Central memory CD8-positive, alpha-beta T cell (primary cell): ENCODE measurements around the gene KCNQ4.

Experiments used
- ATAC-seq: fragments of 150-1000 bp; cut with Tn5 transposase; replicated peaks from 2 replicates; pipeline ENCODE4 v1.10.0; 2022; ENCODE audit warnings: mild to moderate bottlenecking, moderate FRiP score, moderate number of reproducible peaks; ENCODE audit not compliant: poor library complexity, severe bottlenecking; ENCODE audit errors: extremely low read depth
- DNase-seq, 2 donors: peaks; one replicate each; pipeline ENCODE4 v3.0.0; 2021; ENCODE audit warnings: low spot score in 2 of 2
- H3K27ac Mint-ChIP-seq: one replicate; pipeline ENCODE4 v1.8.0; 2022; ENCODE audit warnings: low read depth, mild to moderate bottlenecking, moderate library complexity, mixed read lengths
- H3K27me3 Mint-ChIP-seq: one replicate; pipeline ENCODE4 v1.8.0; 2022; ENCODE audit warnings: mixed read lengths
- H3K36me3 Mint-ChIP-seq: one replicate; pipeline ENCODE4 v1.8.0; 2022; ENCODE audit warnings: mild to moderate bottlenecking, moderate library complexity, mixed read lengths; ENCODE audit not compliant: insufficient read depth
- H3K4me1 Mint-ChIP-seq: one replicate; pipeline ENCODE4 v1.8.0; 2022; ENCODE audit warnings: mixed read lengths
- H3K4me3 Mint-ChIP-seq: one replicate; pipeline ENCODE4 v1.8.0; 2022; ENCODE audit warnings: mild to moderate bottlenecking, moderate library complexity, mixed read lengths
- H3K9me3 Mint-ChIP-seq: one replicate; pipeline ENCODE4 v1.8.0; 2022; ENCODE audit warnings: mixed read lengths

KCNQ4 gene

GRCh38 chr1:40746344-40747090 lies 37.1 kb upstream of the KCNQ4 start:
- Mint-ChIP-seq H3K36me3 (peaks cover 49% of the 10 kb centered on the region), H3K27me3 (no peaks in the 10 kb centered on the region), H3K9me3 (no peaks in the 10 kb centered on the region), H3K4me3 (no peak overlapping the region), H3K27ac (peak overlapping the region; percentile 65), H3K4me1 (peaks cover 34% of the 10 kb centered on the region)
- DNase-seq = no peak
- ATAC-seq = no peak

- no peak for ATAC-seq
- Mint-ChIP-seq H3K27ac (no peak overlapping the region), H3K36me3 (peaks cover 54% of the 10 kb centered on the region)
Measured at GRCh38 chr1:40748841-40749718, 34.5 kb upstream of the KCNQ4 start.

GRCh38 chr1:40749817-40750216 lies 33.8 kb upstream of the KCNQ4 start:
- H3K4me1 Mint-ChIP-seq = peaks cover 19% of the 10 kb centered on the region
- no peaks in the 10 kb centered on the region for H3K27me3 Mint-ChIP-seq
- ATAC-seq (no peak), DNase-seq (no peak)
- H3K9me3 Mint-ChIP-seq = no peaks in the 10 kb centered on the region
- no peak overlapping the region for H3K27ac Mint-ChIP-seq
- peaks cover 57% of the 10 kb centered on the region for H3K36me3 Mint-ChIP-seq
- no peak overlapping the region for H3K4me3 Mint-ChIP-seq

More at GRCh38 chr1:40748841-40749718, 34.5 kb upstream of the KCNQ4 start:
- H3K9me3 Mint-ChIP-seq = no peaks in the 10 kb centered on the region
- H3K27me3 Mint-ChIP-seq = no peaks in the 10 kb centered on the region
- H3K4me1 Mint-ChIP-seq = peaks cover 24% of the 10 kb centered on the region
- H3K4me3 Mint-ChIP-seq = no peak overlapping the region
- DNase-seq = no peak

GRCh38 chr1:40750451-40750908 lies 33.1 kb upstream of the KCNQ4 start:
- Mint-ChIP-seq H3K27ac (no peak overlapping the region), H3K9me3 (no peaks in the 10 kb centered on the region), H3K4me3 (no peak overlapping the region), H3K27me3 (no peaks in the 10 kb centered on the region), H3K36me3 (peaks cover 60% of the 10 kb centered on the region), H3K4me1 (peaks cover 13% of the 10 kb centered on the region)
- ATAC-seq (no peak), DNase-seq (no peak)

GRCh38 chr1:40751802-40752201 lies 31.8 kb upstream of the KCNQ4 start:
- DNase-seq = no peak
- no peak overlapping the region for H3K27ac Mint-ChIP-seq
- peaks cover 55% of the 10 kb centered on the region for H3K36me3 Mint-ChIP-seq
- no peaks in the 10 kb centered on the region for H3K9me3 Mint-ChIP-seq
- H3K4me1 Mint-ChIP-seq = peaks cover 3% of the 10 kb centered on the region
- H3K4me3 Mint-ChIP-seq = no peak overlapping the region
- no peak for ATAC-seq
- H3K27me3 Mint-ChIP-seq = no peaks in the 10 kb centered on the region

- Mint-ChIP-seq H3K27ac (no peak overlapping the region), H3K9me3 (no peaks in the 10 kb centered on the region), H3K36me3 (peaks cover 47% of the 10 kb centered on the region), H3K4me3 (no peak overlapping the region), H3K4me1 (no peaks in the 10 kb centered on the region), H3K27me3 (no peaks in the 10 kb centered on the region)
- ATAC-seq (no peak), DNase-seq (no peak)
Measured at GRCh38 chr1:40753142-40753882, 30.3 kb upstream of the KCNQ4 start.

- ATAC-seq (no peak), DNase-seq (no peak)
- Mint-ChIP-seq H3K27me3 (no peaks in the 10 kb centered on the region), H3K4me3 (no peak overlapping the region), H3K4me1 (no peaks in the 10 kb centered on the region), H3K27ac (no peak overlapping the region), H3K9me3 (no peaks in the 10 kb centered on the region), H3K36me3 (peaks cover 46% of the 10 kb centered on the region)
Measured at GRCh38 chr1:40754201-40754600, 29.4 kb upstream of the KCNQ4 start.

GRCh38 chr1:40755067-40755466 lies 28.5 kb upstream of the KCNQ4 start:
- H3K27me3 Mint-ChIP-seq = no peaks in the 10 kb centered on the region
- DNase-seq (no peak), ATAC-seq (no peak)

GRCh38 chr1:40756523-40756922 lies 27.1 kb upstream of the KCNQ4 start:
- no peaks in the 10 kb centered on the region for H3K9me3 Mint-ChIP-seq
- peaks cover 37% of the 10 kb centered on the region for H3K36me3 Mint-ChIP-seq
- no peak for ATAC-seq
- no peak overlapping the region for H3K27ac Mint-ChIP-seq
- H3K4me3 Mint-ChIP-seq = no peak overlapping the region
- DNase-seq = no peak
- no peaks in the 10 kb centered on the region for H3K4me1 Mint-ChIP-seq
- no peaks in the 10 kb centered on the region for H3K27me3 Mint-ChIP-seq

More at GRCh38 chr1:40755067-40755466, 28.5 kb upstream of the KCNQ4 start:
- no peaks in the 10 kb centered on the region for H3K9me3 Mint-ChIP-seq
- peaks cover 46% of the 10 kb centered on the region for H3K36me3 Mint-ChIP-seq
- no peak overlapping the region for H3K4me3 Mint-ChIP-seq
- H3K27ac Mint-ChIP-seq = no peak overlapping the region
- H3K4me1 Mint-ChIP-seq = no peaks in the 10 kb centered on the region

GRCh38 chr1:40757084-40757483 lies 26.5 kb upstream of the KCNQ4 start:
- no peak overlapping the region for H3K4me3 Mint-ChIP-seq
- peaks cover 38% of the 10 kb centered on the region for H3K36me3 Mint-ChIP-seq
- H3K9me3 Mint-ChIP-seq = no peaks in the 10 kb centered on the region
- DNase-seq = no peak
- H3K27ac Mint-ChIP-seq = no peak overlapping the region
- no peaks in the 10 kb centered on the region for H3K4me1 Mint-ChIP-seq
- no peak for ATAC-seq
- no peaks in the 10 kb centered on the region for H3K27me3 Mint-ChIP-seq

GRCh38 chr1:40758004-40758403 lies 25.6 kb upstream of the KCNQ4 start:
- H3K36me3 Mint-ChIP-seq = peaks cover 36% of the 10 kb centered on the region
- H3K9me3 Mint-ChIP-seq = no peaks in the 10 kb centered on the region
- H3K4me1 Mint-ChIP-seq = peaks cover 4% of the 10 kb centered on the region
- ATAC-seq = no peak
- no peak overlapping the region for H3K27ac Mint-ChIP-seq
- no peak overlapping the region for H3K4me3 Mint-ChIP-seq
- no peak for DNase-seq
- H3K27me3 Mint-ChIP-seq = no peaks in the 10 kb centered on the region

GRCh38 chr1:40758578-40759343 lies 24.8 kb upstream of the KCNQ4 start:
- H3K4me1 Mint-ChIP-seq = peaks cover 10% of the 10 kb centered on the region
- H3K36me3 Mint-ChIP-seq = peaks cover 30% of the 10 kb centered on the region
- H3K9me3 Mint-ChIP-seq = no peaks in the 10 kb centered on the region
- DNase-seq (no peak), ATAC-seq (no peak)
- H3K27ac Mint-ChIP-seq = no peak overlapping the region
- no peak overlapping the region for H3K4me3 Mint-ChIP-seq
- H3K27me3 Mint-ChIP-seq = no peaks in the 10 kb centered on the region
